ENCODE results near the gene UNC13C. TPM values are rescaled to one million over a fixed set of nuclear protein-coding genes. Genes with fewer than 3 reads are reported as not detected.

The UNC13C gene
- total RNA-seq, 1 experiment from 2014 or later, result not detected

GRCh38 chr15:54282228-54282836, 304.1 kb downstream of the UNC13C start:
- H3K27ac ChIP-seq (ENCODE audit: low read depth, low read length), result no peak overlapping the region
- H3K9me3 ChIP-seq (ENCODE audit: control insufficient read depth in 1 of 2, insufficient read depth in 1 of 2, low read depth in 1 of 2, low read length in 2 of 2), result peaks cover 5 to 12% of the 10 kb centered on the region in 2 experiments; a peak in 2 of 4 replicates
- no peak overlapping the region for H2AFZ ChIP-seq (ENCODE audit: low read depth, low read length, poor library complexity, severe bottlenecking)
- no peaks in the 10 kb centered on the region for H3K36me3 ChIP-seq (ENCODE audit: control insufficient read depth in 1 of 2, insufficient read depth in 2 of 2, low read length in 2 of 2)
- no peaks in the 10 kb centered on the region for H3K4me1 ChIP-seq (ENCODE audit: control insufficient read depth in 1 of 2, insufficient read depth in 2 of 2, low read length in 2 of 2)
- DNase-seq (ENCODE audit: low read depth, low spot score), result no peak
- H3K4me2 ChIP-seq (ENCODE audit: low read length), result no peak overlapping the region
- TF ChIP-seq SIN3A (IDR thresholded peaks at IDR 0.05; ENCODE audit: low read depth) (no peak), EZH2phosphoT487 (IDR thresholded peaks at IDR 0.05; ENCODE audit: borderline replicate concordance) (no peak), JUND (IDR thresholded peaks at IDR 0.05) (no peak), SP1 (IDR thresholded peaks at IDR 0.05; ENCODE audit: low read depth) (no peak), CEBPB (IDR thresholded peaks at IDR 0.05; ENCODE audit: low read depth) (no peak), YY1 (IDR thresholded peaks at IDR 0.05; ENCODE audit: extremely low read depth, insufficient replicate concordance, low read depth, low read length) (no peak), ZFX (IDR thresholded peaks at IDR 0.05) (no peak)
- no peaks in the 10 kb centered on the region for H4K20me1 ChIP-seq (ENCODE audit: insufficient read depth)
- no peak overlapping the region for H3K9ac ChIP-seq (ENCODE audit: low read length)
- intact Hi-C loops (cut with micrococcal nuclease), result no loop called here
- no peaks in the 10 kb centered on the region for H3K79me2 ChIP-seq (ENCODE audit: insufficient read depth, low read length)
- BruUV-seq (replicated peaks), result no TSS peak
- no peaks in the 10 kb centered on the region for H3K9me2 ChIP-seq (ENCODE audit: insufficient read depth)
- ChIA-PET RAD21 (ENCODE audit: low non-redundant PET in 1 of 2, low total read pairs in 2 of 2, uncharacterized antibody in 2 of 2, unreplicated experiment in 2 of 2) (no interaction called here), CTCF (no interaction called here), POLR2A (no interaction called here)
- no peaks in the 10 kb centered on the region for H3K27me3 ChIP-seq (ENCODE audit: insufficient read depth, low read length)
- ATAC-seq, result no peak
- H3K4me3 ChIP-seq (replicated peaks in 1 of 2; ENCODE audit: low read depth in 1 of 2, low read length in 2 of 2), result no peak overlapping the region

GRCh38 chr15:54288049-54288448, 309.8 kb downstream of the UNC13C start:
- H3K4me3 ChIP-seq (replicated peaks in 1 of 2; ENCODE audit: low read depth in 1 of 2, low read length in 2 of 2), result no peak overlapping the region
- BruUV-seq (replicated peaks), result no TSS peak
- no peaks in the 10 kb centered on the region for H3K9me2 ChIP-seq (ENCODE audit: insufficient read depth)
- intact Hi-C loops (cut with micrococcal nuclease), result no loop called here
- no peaks in the 10 kb centered on the region for H3K27me3 ChIP-seq (ENCODE audit: insufficient read depth, low read length)
- ChIA-PET CTCF (no interaction called here), POLR2A (no interaction called here), RAD21 (ENCODE audit: low non-redundant PET in 1 of 2, low total read pairs in 2 of 2, uncharacterized antibody in 2 of 2, unreplicated experiment in 2 of 2) (no interaction called here)
- H3K4me2 ChIP-seq (ENCODE audit: low read length), result no peak overlapping the region
- no peaks in the 10 kb centered on the region for H4K20me1 ChIP-seq (ENCODE audit: insufficient read depth)
- no peaks in the 10 kb centered on the region for H3K4me1 ChIP-seq (ENCODE audit: control insufficient read depth in 1 of 2, insufficient read depth in 2 of 2, low read length in 2 of 2)
- H3K27ac ChIP-seq (ENCODE audit: low read depth, low read length), result no peak overlapping the region
- H2AFZ ChIP-seq (ENCODE audit: low read depth, low read length, poor library complexity, severe bottlenecking), result no peak overlapping the region
- no peak overlapping the region for H3K9ac ChIP-seq (ENCODE audit: low read length)
- peaks cover 3 to 14% of the 10 kb centered on the region in 2 experiments; a peak in 2 of 4 replicates for H3K9me3 ChIP-seq (ENCODE audit: control insufficient read depth in 1 of 2, insufficient read depth in 1 of 2, low read depth in 1 of 2, low read length in 2 of 2)
- no peaks in the 10 kb centered on the region for H3K36me3 ChIP-seq (ENCODE audit: control insufficient read depth in 1 of 2, insufficient read depth in 2 of 2, low read length in 2 of 2)
- no peaks in the 10 kb centered on the region for H3K79me2 ChIP-seq (ENCODE audit: insufficient read depth, low read length)
- ATAC-seq (no peak), DNase-seq (ENCODE audit: low read depth, low spot score) (no peak)
- TF ChIP-seq POLR2A (IDR thresholded peaks at IDR 0.05; ENCODE audit: borderline replicate concordance, extremely low read depth, insufficient read depth, insufficient read length), result no peak
- TF ChIP-seq, protein P1, sequence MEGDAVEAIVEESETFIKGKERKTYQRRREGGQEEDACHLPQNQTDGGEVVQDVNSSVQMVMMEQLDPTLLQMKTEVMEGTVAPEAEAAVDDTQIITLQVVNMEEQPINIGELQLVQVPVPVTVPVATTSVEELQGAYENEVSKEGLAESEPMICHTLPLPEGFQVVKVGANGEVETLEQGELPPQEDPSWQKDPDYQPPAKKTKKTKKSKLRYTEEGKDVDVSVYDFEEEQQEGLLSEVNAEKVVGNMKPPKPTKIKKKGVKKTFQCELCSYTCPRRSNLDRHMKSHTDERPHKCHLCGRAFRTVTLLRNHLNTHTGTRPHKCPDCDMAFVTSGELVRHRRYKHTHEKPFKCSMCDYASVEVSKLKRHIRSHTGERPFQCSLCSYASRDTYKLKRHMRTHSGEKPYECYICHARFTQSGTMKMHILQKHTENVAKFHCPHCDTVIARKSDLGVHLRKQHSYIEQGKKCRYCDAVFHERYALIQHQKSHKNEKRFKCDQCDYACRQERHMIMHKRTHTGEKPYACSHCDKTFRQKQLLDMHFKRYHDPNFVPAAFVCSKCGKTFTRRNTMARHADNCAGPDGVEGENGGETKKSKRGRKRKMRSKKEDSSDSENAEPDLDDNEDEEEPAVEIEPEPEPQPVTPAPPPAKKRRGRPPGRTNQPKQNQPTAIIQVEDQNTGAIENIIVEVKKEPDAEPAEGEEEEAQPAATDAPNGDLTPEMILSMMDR (IDR thresholded peaks at IDR 0.05 in 2 of 3, conservative IDR thresholded peaks at IDR 0.05 in 1 of 3; ENCODE audit: borderline replicate concordance in 1 of 3, insufficient read depth in 1 of 3, low read depth in 2 of 3, low read length in 2 of 3), result no peak
- TF ChIP-seq MAX (IDR thresholded peaks at IDR 0.05), result no peak

Measured in HCT116 (cell line).